Stomach (tissue), 4 donors: ENCODE measurements around the gene RSKR.

ENCODE experiments used
- CTCF ChIP-seq, 7 experiments: fragments of 450-650 bp in 4 of 7; fragments of 200-600 bp in 3 of 7; sonication (generic) in 3 of 7; IDR thresholded peaks; one replicate each; pipeline ENCODE4 v1.5.1; 2016 to 2019; ENCODE audit warnings: antibody characterized with exemption in 7 of 7, control low read depth in 2 of 7, mild to moderate bottlenecking in 1 of 7
- EP300 ChIP-seq: sonication (generic); formaldehyde crosslinking; IDR thresholded peaks from one replicate; pipeline ENCODE4 v1.6.1; 2017; ENCODE audit warnings: antibody characterized with exemption
- POLR2A ChIP-seq, 4 donors: fragments of 450-650 bp; IDR thresholded peaks; one replicate each; pipeline ENCODE4 v1.6.1; 2016; ENCODE audit warnings: antibody characterized with exemption in 4 of 4, control low read depth in 2 of 4, mild to moderate bottlenecking in 1 of 4, moderate library complexity in 1 of 4
- POLR2AphosphoS5 ChIP-seq, 3 donors: sonication (generic); formaldehyde crosslinking; IDR thresholded peaks; one replicate each; pipeline ENCODE4 v1.6.1; 2016; ENCODE audit warnings: antibody characterized with exemption in 3 of 3

- TF ChIP-seq POLR2A (IDR thresholded peaks at IDR 0.05) (no peak), CTCF (IDR thresholded peaks at IDR 0.05) (no peak), POLR2AphosphoS5 (IDR thresholded peaks at IDR 0.05) (no peak), EP300 (no peak)
Observed at GRCh38 chr17:28570716-28571360, 43.1 kb downstream of the RSKR start.
